Bone marrow (tissue), 2 donors: ENCODE data around the gene ACTBL2.
"Not testable (repeated sequence)": the region's sequence is repeated elsewhere in the genome, so short reads cannot be mapped to it uniquely, and the experiment has no call there.

Experiments used
- DNase-seq, 2 donors: peaks; one replicate each; lab custom pipeline; 2025; lab: John Stamatoyannopoulos, UW

ACTBL2 gene

GRCh38 chr5:57482671-57483106 is at the start of gene ACTBL2:
Gene ACTBL2, minus strand, starts transcription at chr5:57482811. Its CDS starts 104 bp downstream, at chr5:57482707.
- no peak for DNase-seq

GRCh38 chr5:57531333-57531732 is 48.7 kb upstream of the ACTBL2 start:
- no peak for DNase-seq

GRCh38 chr5:57529864-57530263 is 47.3 kb upstream of the ACTBL2 start:
- DNase-seq = no peak

- DNase-seq = no peak
Measured at GRCh38 chr5:57527870-57528269, 45.3 kb upstream of the ACTBL2 start.

- no peak for DNase-seq
Measured at GRCh38 chr5:57524348-57525060, 41.9 kb upstream of the ACTBL2 start.

- DNase-seq = not testable (repeated sequence)
Measured at GRCh38 chr5:57522477-57522876, 39.9 kb upstream of the ACTBL2 start.

- not testable (repeated sequence) for DNase-seq
Measured at GRCh38 chr5:57518415-57518814, 35.8 kb upstream of the ACTBL2 start.

GRCh38 chr5:57517250-57517649 is 34.6 kb upstream of the ACTBL2 start:
- no peak for DNase-seq

- DNase-seq = no peak
Measured at GRCh38 chr5:57513785-57514184, 31.2 kb upstream of the ACTBL2 start.

- no peak for DNase-seq
Measured at GRCh38 chr5:57511321-57511720, 28.7 kb upstream of the ACTBL2 start.

GRCh38 chr5:57509501-57510260 is 27.1 kb upstream of the ACTBL2 start:
- DNase-seq = no peak

- DNase-seq = no peak
Measured at GRCh38 chr5:57508211-57508610, 25.6 kb upstream of the ACTBL2 start.

GRCh38 chr5:57505272-57506200 is 22.9 kb upstream of the ACTBL2 start:
- no peak for DNase-seq

GRCh38 chr5:57504357-57504756 is 21.7 kb upstream of the ACTBL2 start:
- no peak for DNase-seq

- no peak for DNase-seq
Measured at GRCh38 chr5:57503433-57503832, 20.8 kb upstream of the ACTBL2 start.

- no peak for DNase-seq
Measured at GRCh38 chr5:57501414-57502201, 19.0 kb upstream of the ACTBL2 start.

- peak in 1 of 2 donors; percentile 6 for DNase-seq
Measured at GRCh38 chr5:57499262-57500050, 16.8 kb upstream of the ACTBL2 start.

- no peak for DNase-seq
Measured at GRCh38 chr5:57497733-57498132, 15.1 kb upstream of the ACTBL2 start.

- peak in 1 of 2 donors; percentile 16 for DNase-seq
Measured at GRCh38 chr5:57495285-57496086, 12.9 kb upstream of the ACTBL2 start.
